GM12878 (cell line): ENCODE data around the gene MIPOL1.

Experiments
- BHLHE40 ChIP-seq, 2 experiments: fragments of 450-650 bp in 1 of 2; IDR thresholded peaks; 2 replicates each; pipeline ENCODE4 v1.6.1; 2011 to 2017; ENCODE audit warnings: low read depth in 2 of 2, borderline replicate concordance in 1 of 2, improper control_type of control experiment in 1 of 2, low read length in 1 of 2, mild to moderate bottlenecking in 1 of 2
- EP300 ChIP-seq, 2 experiments: fragments of 150-350 bp in 1 of 2; IDR thresholded peaks; 2 replicates each; pipeline ENCODE4 v1.6.1; 2011 to 2012; ENCODE audit warnings: low read depth in 2 of 2, low read length in 2 of 2, borderline replicate concordance in 1 of 2, improper control_type of control experiment in 1 of 2, inconsistent platforms in 1 of 2; ENCODE audit not compliant: control insufficient read depth in 1 of 2
- EZH2 ChIP-seq: IDR thresholded peaks from 2 replicates; pipeline ENCODE4 v1.6.1; 2012; ENCODE audit warnings: low read depth, mild to moderate bottlenecking, control low read depth, inconsistent platforms, low read length, borderline replicate concordance; ENCODE audit not compliant: control insufficient read depth
- KDM1A ChIP-seq: fragments of 200-600 bp; sonication (generic); IDR thresholded peaks from 2 replicates; pipeline ENCODE4 v1.6.1; 2016; ENCODE audit warnings: borderline replicate concordance
- MXI1 ChIP-seq: fragments of 150-350 bp; IDR thresholded peaks from 2 replicates; pipeline ENCODE4 v1.6.1; 2011; ENCODE audit warnings: low read depth, mild to moderate bottlenecking, inconsistent platforms, low read length, improper control_type of control experiment
- MYC ChIP-seq: IDR thresholded peaks from 2 replicates; pipeline ENCODE4 v1.6.1; 2011; ENCODE audit warnings: mild to moderate bottlenecking, low read length, moderate library complexity, inconsistent platforms; ENCODE audit not compliant: insufficient read depth, insufficient replicate concordance, insufficient read length, severe bottlenecking
- POLR2A ChIP-seq: IDR thresholded peaks from 2 replicates; pipeline ENCODE4 v1.6.1; 2011; ENCODE audit warnings: low read depth, mild to moderate bottlenecking, low read length
- POLR2AphosphoS5 ChIP-seq: IDR thresholded peaks from 2 replicates; pipeline ENCODE4 v1.6.1; 2011; ENCODE audit warnings: mild to moderate bottlenecking, low read length, inconsistent platforms
- RAD21 ChIP-seq: IDR thresholded peaks from 2 replicates; pipeline ENCODE4 v1.6.1; 2011; ENCODE audit warnings: mild to moderate bottlenecking, low read depth, low read length, moderate library complexity; ENCODE audit not compliant: insufficient read depth
- SIN3A ChIP-seq: IDR thresholded peaks from 2 replicates; pipeline ENCODE4 v1.6.1; 2012; ENCODE audit warnings: low read depth, low read length, improper control_type of control experiment
- TF ChIP-seq, protein P1 (sequence below): fragments of 450-650 bp; IDR thresholded peaks from 2 replicates; pipeline ENCODE4 v1.6.1; 2017; ENCODE audit warnings: low read depth, mild to moderate bottlenecking, moderate library complexity
- TF ChIP-seq, protein P2 (sequence below): IDR thresholded peaks from 2 replicates; pipeline ENCODE4 v1.6.1; 2011; ENCODE audit warnings: low read depth, mild to moderate bottlenecking, low read length, moderate library complexity, borderline replicate concordance; ENCODE audit errors: extremely low read depth
- TF ChIP-seq, protein P3 (sequence below), 3 experiments: IDR thresholded peaks in 2 of 3; conservative IDR thresholded peaks in 1 of 3; 2 replicates each; pipeline ENCODE4 v1.5.1; 2011; ENCODE audit warnings: low read depth in 3 of 3, low read length in 3 of 3, mild to moderate bottlenecking in 3 of 3, control low read depth in 2 of 3, moderate library complexity in 2 of 3, inconsistent platforms in 1 of 3, mixed read lengths in 1 of 3; ENCODE audit not compliant: control insufficient read depth in 2 of 3, insufficient read depth in 1 of 3; ENCODE audit errors: extremely low read depth in 1 of 3

DNA sequence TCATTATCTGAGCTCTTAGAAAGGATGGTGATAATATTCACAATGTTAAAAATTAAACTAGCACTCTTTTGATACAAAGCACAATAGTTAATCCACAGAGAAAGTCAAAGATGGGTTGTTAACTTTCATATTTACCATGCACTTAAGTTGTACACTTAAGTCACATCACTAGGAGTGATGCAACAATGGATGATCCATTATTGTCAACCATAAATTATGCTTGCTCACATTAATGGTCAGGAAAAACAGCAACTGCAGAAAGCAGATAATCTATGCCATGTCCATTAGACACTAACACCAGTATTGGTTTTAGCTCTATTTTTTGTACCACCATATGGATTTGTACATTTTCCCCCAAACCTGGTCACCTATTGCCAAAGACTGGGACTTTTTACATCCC is 201.8 kb downstream of the MIPOL1 start:
- TF ChIP-seq BHLHE40 (IDR thresholded peaks at IDR 0.05; ENCODE audit: borderline replicate concordance in 1 of 2, low read depth in 2 of 2, low read length in 1 of 2) (no peak), SIN3A (no peak), KDM1A (no peak), EP300 (IDR thresholded peaks at IDR 0.05; ENCODE audit: borderline replicate concordance in 1 of 2, control insufficient read depth in 1 of 2, low read depth in 2 of 2, low read length in 2 of 2) (no peak), MXI1 (no peak), MYC (no peak), EZH2 (no peak), POLR2AphosphoS5 (no peak), POLR2A (no peak), RAD21 (no peak)
- TF ChIP-seq, protein P1, sequence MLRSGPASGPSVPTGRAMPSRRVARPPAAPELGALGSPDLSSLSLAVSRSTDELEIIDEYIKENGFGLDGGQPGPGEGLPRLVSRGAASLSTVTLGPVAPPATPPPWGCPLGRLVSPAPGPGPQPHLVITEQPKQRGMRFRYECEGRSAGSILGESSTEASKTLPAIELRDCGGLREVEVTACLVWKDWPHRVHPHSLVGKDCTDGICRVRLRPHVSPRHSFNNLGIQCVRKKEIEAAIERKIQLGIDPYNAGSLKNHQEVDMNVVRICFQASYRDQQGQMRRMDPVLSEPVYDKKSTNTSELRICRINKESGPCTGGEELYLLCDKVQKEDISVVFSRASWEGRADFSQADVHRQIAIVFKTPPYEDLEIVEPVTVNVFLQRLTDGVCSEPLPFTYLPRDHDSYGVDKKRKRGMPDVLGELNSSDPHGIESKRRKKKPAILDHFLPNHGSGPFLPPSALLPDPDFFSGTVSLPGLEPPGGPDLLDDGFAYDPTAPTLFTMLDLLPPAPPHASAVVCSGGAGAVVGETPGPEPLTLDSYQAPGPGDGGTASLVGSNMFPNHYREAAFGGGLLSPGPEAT = no peak
- TF ChIP-seq, protein P2, sequence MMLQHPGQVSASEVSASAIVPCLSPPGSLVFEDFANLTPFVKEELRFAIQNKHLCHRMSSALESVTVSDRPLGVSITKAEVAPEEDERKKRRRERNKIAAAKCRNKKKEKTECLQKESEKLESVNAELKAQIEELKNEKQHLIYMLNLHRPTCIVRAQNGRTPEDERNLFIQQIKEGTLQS = no peak
- TF ChIP-seq, protein P3, sequence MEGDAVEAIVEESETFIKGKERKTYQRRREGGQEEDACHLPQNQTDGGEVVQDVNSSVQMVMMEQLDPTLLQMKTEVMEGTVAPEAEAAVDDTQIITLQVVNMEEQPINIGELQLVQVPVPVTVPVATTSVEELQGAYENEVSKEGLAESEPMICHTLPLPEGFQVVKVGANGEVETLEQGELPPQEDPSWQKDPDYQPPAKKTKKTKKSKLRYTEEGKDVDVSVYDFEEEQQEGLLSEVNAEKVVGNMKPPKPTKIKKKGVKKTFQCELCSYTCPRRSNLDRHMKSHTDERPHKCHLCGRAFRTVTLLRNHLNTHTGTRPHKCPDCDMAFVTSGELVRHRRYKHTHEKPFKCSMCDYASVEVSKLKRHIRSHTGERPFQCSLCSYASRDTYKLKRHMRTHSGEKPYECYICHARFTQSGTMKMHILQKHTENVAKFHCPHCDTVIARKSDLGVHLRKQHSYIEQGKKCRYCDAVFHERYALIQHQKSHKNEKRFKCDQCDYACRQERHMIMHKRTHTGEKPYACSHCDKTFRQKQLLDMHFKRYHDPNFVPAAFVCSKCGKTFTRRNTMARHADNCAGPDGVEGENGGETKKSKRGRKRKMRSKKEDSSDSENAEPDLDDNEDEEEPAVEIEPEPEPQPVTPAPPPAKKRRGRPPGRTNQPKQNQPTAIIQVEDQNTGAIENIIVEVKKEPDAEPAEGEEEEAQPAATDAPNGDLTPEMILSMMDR (IDR thresholded peaks at IDR 0.05 in 2 of 3, conservative IDR thresholded peaks at IDR 0.05 in 1 of 3; ENCODE audit: control insufficient read depth in 2 of 3, extremely low read depth in 1 of 3, insufficient read depth in 1 of 3, low read depth in 3 of 3, low read length in 3 of 3) = no peak
